Head of caudate nucleus (tissue), 42 donors: Measurements from ENCODE around the gene STAG1.
"Not testable (repeated sequence)": the region's sequence is repeated elsewhere in the genome, so short reads cannot be mapped to it uniquely, and the experiment has no call there.

ENCODE experiments used
- DNase-seq, 42 donors: peaks; one replicate each; pipeline versions ENCODE4 v3.0.0 to v3.0.0-alpha.2; 2020 to 2021; ENCODE audit warnings: mixed read lengths in 7 of 42
- intact Hi-C: fragments of 100-400 bp; cut with DNase I; formaldehyde crosslinking; loops from one replicate; pipeline ENCODE4 v1.15.0; 2022

Gene STAG1

GRCh38 chr3:136667081-136667480 lies 85.1 kb downstream of the STAG1 start:
- DNase-seq: peak in 3 of 42 donors; percentile 9 to 17 (median 15)
- intact Hi-C loops: no loop called here

GRCh38 chr3:136666301-136666700 lies 85.9 kb downstream of the STAG1 start:
- intact Hi-C loops, DNase-seq: not testable (repeated sequence)

- no peak for DNase-seq
- intact Hi-C loops: no loop called here
Observed at GRCh38 chr3:136664771-136665170, 87.4 kb downstream of the STAG1 start.

GRCh38 chr3:136661282-136661681 lies 90.9 kb downstream of the STAG1 start:
- intact Hi-C loops: no loop called here
- DNase-seq: no peak

GRCh38 chr3:136658946-136659682 lies 93.1 kb downstream of the STAG1 start:
- peak in 41 of 42 donors; percentile 41 to 91 (median 75) for DNase-seq

GRCh38 chr3:136657526-136657925 lies 94.7 kb downstream of the STAG1 start:
- intact Hi-C loops: no loop called here

More at GRCh38 chr3:136658946-136659682, 93.1 kb downstream of the STAG1 start:
- intact Hi-C loops: no loop called here

GRCh38 chr3:136653628-136654027 lies 98.5 kb downstream of the STAG1 start:
- no peak for DNase-seq
- intact Hi-C loops: no loop called here

More at GRCh38 chr3:136657526-136657925, 94.7 kb downstream of the STAG1 start:
- no peak for DNase-seq

GRCh38 chr3:136651581-136651980 lies 100.6 kb downstream of the STAG1 start:
- intact Hi-C loops: no loop called here
- DNase-seq: no peak

- no peak for DNase-seq
- intact Hi-C loops: no loop called here
Observed at GRCh38 chr3:136650461-136650860, 101.7 kb downstream of the STAG1 start.

GRCh38 chr3:136645915-136646314 lies 106.3 kb downstream of the STAG1 start:
- intact Hi-C loops: no loop called here
- DNase-seq: no peak

GRCh38 chr3:136644212-136644611 lies 108.0 kb downstream of the STAG1 start:
- intact Hi-C loops: no loop called here
- DNase-seq: no peak

GRCh38 chr3:136643380-136643779 lies 108.8 kb downstream of the STAG1 start:
- intact Hi-C loops, DNase-seq: not testable (repeated sequence)

- no peak for DNase-seq
- intact Hi-C loops: no loop called here
Observed at GRCh38 chr3:136642711-136643110, 109.5 kb downstream of the STAG1 start.

GRCh38 chr3:136639069-136639468 lies 113.1 kb downstream of the STAG1 start:
- no peak for DNase-seq
- intact Hi-C loops: no loop called here

GRCh38 chr3:136637176-136637575 lies 115.0 kb downstream of the STAG1 start:
- DNase-seq: no peak
- intact Hi-C loops: no loop called here

- intact Hi-C loops: no loop called here
- DNase-seq: no peak
Observed at GRCh38 chr3:136634821-136635220, 117.4 kb downstream of the STAG1 start.

GRCh38 chr3:136632625-136633081 lies 119.5 kb downstream of the STAG1 start:
- intact Hi-C loops: no loop called here
- DNase-seq: no peak

- intact Hi-C loops: no loop called here
- DNase-seq: no peak
Observed at GRCh38 chr3:136631424-136631823, 120.8 kb downstream of the STAG1 start.

- intact Hi-C loops: no loop called here
- DNase-seq: no peak
Observed at GRCh38 chr3:136630915-136631314, 121.3 kb downstream of the STAG1 start.

- DNase-seq: no peak
- intact Hi-C loops: no loop called here
Observed at GRCh38 chr3:136626493-136626892, 125.7 kb downstream of the STAG1 start.
